Skin epidermis (tissue), 12 donors: ENCODE results near the gene SIM1.

ENCODE experiments used
- H3K27ac ChIP-seq, 21 experiments: fragments of 200-600 bp; sonication (generic) in 11 of 21; one replicate each; pipeline ENCODE4 v1.5.0; 2020; ENCODE audit warnings: mild to moderate bottlenecking in 3 of 21, inconsistent platforms in 2 of 21, moderate library complexity in 2 of 21
- H3K4me3 ChIP-seq, 7 experiments: fragments of 200-600 bp; sonication (generic) in 2 of 7; one replicate each; pipeline ENCODE4 v1.5.0; 2020; ENCODE audit warnings: inconsistent platforms in 2 of 7, mild to moderate bottlenecking in 2 of 7, moderate library complexity in 1 of 7

Gene SIM1

DNA sequence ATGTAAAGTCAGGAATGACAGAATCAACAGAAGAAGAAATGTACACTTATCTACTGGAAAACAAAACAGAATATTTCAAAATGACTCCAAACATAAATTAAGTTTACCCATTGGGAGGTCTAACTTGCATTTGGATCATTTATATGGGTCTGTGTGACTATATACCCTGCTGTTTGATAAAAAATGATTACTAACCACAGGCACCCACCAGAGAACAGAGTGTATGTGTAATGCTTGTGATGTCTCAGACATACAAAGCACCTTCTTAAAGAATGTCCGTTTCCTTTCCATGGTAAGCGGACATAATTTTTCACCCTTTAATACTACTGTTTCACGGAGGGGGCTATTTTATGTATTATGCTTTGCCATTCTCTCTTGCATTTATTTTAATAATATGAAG, 19.2 kb downstream of the SIM1 start:
- no peak overlapping the region for H3K27ac ChIP-seq
- no peak overlapping the region for H3K4me3 ChIP-seq

GRCh38 chr6:100440935-100441334, 23.8 kb downstream of the SIM1 start:
- no peak overlapping the region for H3K4me3 ChIP-seq
- H3K27ac ChIP-seq: no peak overlapping the region

- no peak overlapping the region for H3K27ac ChIP-seq
- H3K4me3 ChIP-seq: no peak overlapping the region
Observed at GRCh38 chr6:100435299-100435698, 29.4 kb downstream of the SIM1 start.

DNA sequence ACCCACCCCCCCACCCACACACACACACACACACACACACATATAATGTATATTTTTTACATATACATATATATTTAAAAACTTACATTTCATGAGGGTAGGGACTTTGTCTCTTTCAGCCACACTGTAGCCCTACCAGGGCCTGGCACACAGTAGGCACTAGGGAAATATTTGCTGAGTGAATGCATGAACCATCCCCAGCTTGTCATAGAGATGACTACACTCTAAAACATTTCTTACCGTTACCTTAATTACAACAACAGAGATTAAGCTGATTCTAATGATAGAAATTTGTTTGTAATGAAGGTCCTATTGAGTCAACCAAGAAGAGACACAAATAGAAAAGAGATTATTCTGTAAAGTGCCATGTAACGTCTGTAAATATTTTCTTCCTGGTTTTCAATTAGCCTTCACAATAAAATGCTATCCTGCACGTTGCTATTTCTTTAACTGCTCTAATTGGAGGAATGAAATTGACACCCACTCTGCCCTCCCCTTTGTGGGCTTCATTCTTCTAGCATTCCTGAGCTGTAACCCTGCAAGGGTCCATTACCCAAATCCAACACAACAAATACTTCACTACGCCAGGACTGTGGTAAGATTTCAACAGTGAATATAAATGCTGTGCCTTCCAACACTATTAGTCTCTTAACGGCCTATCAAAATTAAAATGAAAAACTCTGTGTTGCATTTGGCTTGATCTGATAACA, 30.8 kb downstream of the SIM1 start:
- no peak overlapping the region for H3K27ac ChIP-seq
- H3K4me3 ChIP-seq: no peak overlapping the region

DNA sequence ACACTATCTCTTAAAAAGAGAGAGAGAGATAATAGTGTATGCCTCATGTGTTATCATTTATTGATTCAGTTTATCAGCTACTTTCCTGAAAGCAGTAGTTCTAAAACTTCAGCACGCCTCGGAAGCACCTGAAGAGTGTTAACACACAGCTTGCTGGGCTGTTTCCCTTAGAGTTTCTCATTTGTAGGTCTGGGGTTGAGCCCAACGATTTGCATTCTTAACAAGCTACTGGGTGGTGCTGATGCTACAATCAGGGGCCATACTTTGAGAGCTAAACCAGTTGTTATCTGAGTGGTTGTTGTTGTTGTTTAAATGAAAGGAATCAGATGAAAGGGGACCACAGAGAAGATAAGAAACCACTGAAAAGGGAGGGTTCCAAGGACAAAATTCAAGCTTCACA, 32.6 kb downstream of the SIM1 start:
- no peak overlapping the region for H3K27ac ChIP-seq
- H3K4me3 ChIP-seq: no peak overlapping the region

GRCh38 chr6:100430962-100431361, 33.8 kb downstream of the SIM1 start:
- no peak overlapping the region for H3K4me3 ChIP-seq

GRCh38 chr6:100427452-100427851, 37.3 kb downstream of the SIM1 start:
- no peak overlapping the region for H3K4me3 ChIP-seq

More at GRCh38 chr6:100430962-100431361, 33.8 kb downstream of the SIM1 start:
- no peak overlapping the region for H3K27ac ChIP-seq

GRCh38 chr6:100426744-100427338, 37.9 kb downstream of the SIM1 start:
- Histone ChIP-seq H3K4me3 (no peak overlapping the region), H3K27ac (peak overlapping the region in 1 of 21 experiments; percentile 41)

More at GRCh38 chr6:100427452-100427851, 37.3 kb downstream of the SIM1 start:
- no peak overlapping the region for H3K27ac ChIP-seq

DNA sequence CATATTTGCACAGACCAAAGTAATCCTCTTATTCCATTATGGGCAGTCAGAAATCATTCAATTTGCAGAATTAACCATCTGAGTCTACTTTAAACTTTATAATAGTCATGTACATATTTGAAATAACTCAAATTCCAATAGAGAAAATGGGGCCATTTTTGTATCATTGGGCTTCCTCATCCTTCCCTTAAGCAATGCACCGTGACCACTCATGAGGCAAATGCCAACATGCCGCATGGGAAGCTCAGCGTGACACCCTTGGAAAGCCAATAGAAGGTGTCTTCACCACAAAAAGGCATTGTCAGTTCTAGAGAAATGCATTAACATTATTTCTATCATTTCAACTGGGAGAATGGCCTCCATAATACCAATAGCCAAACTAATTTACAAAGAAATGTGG, 38.5 kb downstream of the SIM1 start:
- Histone ChIP-seq H3K4me3 (no peak overlapping the region), H3K27ac (no peak overlapping the region)

DNA sequence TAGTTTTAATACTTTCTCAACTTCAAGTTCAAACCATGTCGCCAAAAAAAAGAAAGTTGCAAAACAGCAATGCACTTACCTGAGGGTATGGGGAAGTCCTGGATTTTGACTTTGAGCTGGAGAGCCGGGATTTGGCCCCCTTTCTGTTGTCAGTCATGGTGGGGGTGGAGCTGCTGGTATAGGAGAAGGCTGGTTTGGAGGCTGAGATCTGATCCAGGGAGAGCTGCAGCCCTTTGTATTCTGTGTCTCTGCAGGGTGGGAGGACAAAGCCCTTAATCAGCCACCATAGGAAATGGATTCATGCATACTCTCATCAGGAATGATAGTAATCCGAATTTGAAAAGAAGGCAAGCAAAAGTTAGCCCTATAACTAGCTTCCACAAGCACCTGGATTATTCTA, 44.0 kb downstream of the SIM1 start:
- H3K4me3 ChIP-seq: no peak overlapping the region
- no peak overlapping the region for H3K27ac ChIP-seq

- H3K27ac ChIP-seq: no peak overlapping the region
- no peak overlapping the region for H3K4me3 ChIP-seq
Observed at GRCh38 chr6:100417036-100417435, 47.7 kb downstream of the SIM1 start.

GRCh38 chr6:100415768-100416167, 49.0 kb downstream of the SIM1 start:
- Histone ChIP-seq H3K27ac (no peak overlapping the region), H3K4me3 (no peak overlapping the region)

DNA sequence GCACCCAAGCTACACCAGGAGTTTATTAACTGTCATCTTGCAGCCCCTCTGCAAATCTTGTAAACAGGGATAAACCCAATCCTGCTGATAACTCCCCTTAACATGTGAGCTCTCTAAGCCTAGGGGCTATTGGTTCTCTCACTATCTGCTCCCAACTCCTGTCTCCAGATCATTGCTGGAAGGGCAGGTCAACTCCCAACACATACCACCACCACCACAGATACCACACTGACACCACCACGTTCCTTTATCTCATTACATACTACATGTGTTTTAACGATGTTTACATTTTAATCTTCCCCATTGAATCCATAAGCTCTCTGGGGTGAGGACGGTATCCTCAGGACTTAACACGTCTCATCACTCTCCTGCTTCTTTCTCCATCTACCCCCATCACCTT, 51.8 kb downstream of the SIM1 start:
- no peak overlapping the region for H3K27ac ChIP-seq
- no peak overlapping the region for H3K4me3 ChIP-seq

- no peak overlapping the region for H3K4me3 ChIP-seq
- H3K27ac ChIP-seq: no peak overlapping the region
Observed at GRCh38 chr6:100404051-100404450, 60.7 kb downstream of the SIM1 start.

GRCh38 chr6:100393493-100393892, 71.2 kb downstream of the SIM1 start:
- no peak overlapping the region for H3K4me3 ChIP-seq

DNA sequence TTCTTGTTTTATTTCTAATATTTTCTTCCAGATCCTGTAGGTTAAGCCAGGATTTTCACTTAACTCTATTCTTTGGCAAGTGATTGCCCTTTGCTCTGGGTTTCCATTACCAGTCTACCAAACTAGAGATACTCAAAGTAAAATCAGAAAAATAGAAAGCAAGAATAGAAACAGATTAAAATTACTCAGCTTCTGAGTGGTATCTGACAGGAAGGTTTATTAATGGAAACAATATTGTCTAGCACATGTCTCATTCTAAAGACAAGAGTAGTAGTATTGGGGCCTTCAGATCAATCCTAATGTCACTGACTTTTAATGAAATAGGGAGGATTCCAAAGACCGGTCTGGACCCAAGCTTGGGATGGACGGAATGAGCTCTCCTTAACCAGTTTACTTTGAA, 72.3 kb downstream of the SIM1 start:
- no peak overlapping the region for H3K27ac ChIP-seq
- no peak overlapping the region for H3K4me3 ChIP-seq

More at GRCh38 chr6:100393493-100393892, 71.2 kb downstream of the SIM1 start:
- H3K27ac ChIP-seq: no peak overlapping the region

- Histone ChIP-seq H3K4me3 (no peak overlapping the region), H3K27ac (no peak overlapping the region)
Observed at GRCh38 chr6:100388868-100389519, 75.7 kb downstream of the SIM1 start.

- Histone ChIP-seq H3K4me3 (no peak overlapping the region), H3K27ac (peak overlapping the region in 8 of 21 experiments; percentile 13 to 78 (median 48))
Observed at GRCh38 chr6:100382767-100383195, 81.9 kb downstream of the SIM1 start.

DNA sequence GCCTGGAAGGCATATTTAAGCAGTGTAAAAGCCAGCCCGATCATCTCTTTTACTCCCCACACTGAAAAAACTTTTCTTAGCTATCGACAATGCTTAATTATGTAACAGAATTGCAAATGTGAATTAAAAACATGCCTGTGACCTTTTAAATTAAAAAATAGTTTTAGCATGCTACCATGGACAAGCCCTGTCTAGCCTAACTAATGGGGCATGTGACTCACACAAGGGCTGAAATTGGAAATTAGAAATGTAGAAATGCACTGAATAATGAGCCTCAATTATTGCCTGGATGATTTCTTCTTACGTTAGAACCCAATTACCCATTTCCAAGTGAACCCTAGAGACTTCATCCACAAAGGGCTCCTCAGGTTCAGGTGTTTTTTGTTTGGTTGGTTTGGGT, 82.7 kb downstream of the SIM1 start:
- Histone ChIP-seq H3K4me3 (no peak overlapping the region), H3K27ac (peak overlapping the region in 7 of 21 experiments; percentile 7 to 78 (median 52))

DNA sequence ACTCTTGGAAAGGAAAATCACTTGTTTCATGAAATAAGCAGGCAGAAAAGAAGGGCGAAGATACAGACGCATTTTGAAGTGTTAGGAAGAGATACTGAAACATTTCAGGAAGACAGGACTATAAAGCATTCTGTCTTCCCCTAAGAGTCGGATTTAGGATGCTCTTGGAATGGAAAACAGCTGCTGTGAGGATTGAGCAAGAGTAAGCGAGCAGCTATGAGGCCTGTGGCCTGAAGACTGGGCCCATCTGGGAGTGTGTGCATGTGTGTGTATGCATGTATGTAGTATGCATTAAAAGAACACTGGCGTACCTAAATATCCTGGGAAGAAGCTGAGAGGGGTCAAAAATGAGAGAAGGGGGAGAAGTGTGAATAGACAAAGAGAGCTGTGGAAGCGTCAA, 83.6 kb downstream of the SIM1 start:
- no peak overlapping the region for H3K4me3 ChIP-seq
- H3K27ac ChIP-seq: peak overlapping the region in 10 of 21 experiments; percentile 7 to 72 (median 32)

GRCh38 chr6:100379386-100379785, 85.3 kb downstream of the SIM1 start:
- Histone ChIP-seq H3K27ac (peak overlapping the region in 3 of 21 experiments; percentile 42 to 72 (median 55)), H3K4me3 (no peak overlapping the region)
